ENCODE data around the gene CPNE2. TPM values are rescaled to one million over a fixed set of nuclear protein-coding genes. Genes with fewer than 3 reads are reported as not detected.

CPNE2 gene
- total RNA-seq, 1 donor from 2014 or later: 145 TPM

- Mint-ChIP-seq H3K36me3 (ENCODE audit: low read depth, unreplicated experiment) (peaks cover 24% of the 10 kb centered on the region), H3K4me1 (ENCODE audit: unreplicated experiment) (peaks cover 21% of the 10 kb centered on the region)
Measured at GRCh38 chr16:57166451-57166850, 74.1 kb downstream of the CPNE2 start.

DNA sequence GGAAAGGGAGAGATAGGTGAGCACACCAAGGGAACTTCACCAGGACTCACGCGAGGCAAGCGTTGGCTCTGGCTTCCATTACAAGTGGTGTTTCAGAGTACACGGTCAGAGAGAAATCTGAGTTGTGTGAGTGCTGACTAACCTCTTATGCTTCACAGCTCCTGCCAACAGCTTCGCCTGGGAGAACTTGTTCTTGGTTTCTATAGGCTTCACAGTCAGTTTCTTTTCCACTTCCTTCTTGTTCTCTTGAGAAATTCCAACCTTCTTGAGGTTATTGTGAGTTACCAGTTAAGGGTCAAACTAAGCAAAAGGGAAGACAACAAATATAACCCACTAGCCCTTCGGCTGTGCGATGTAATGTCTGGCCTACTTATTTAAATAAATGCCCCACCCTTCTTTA is 74.6 kb downstream of the CPNE2 start:
- DNase-seq (ENCODE audit: low spot score): no peak
- Mint-ChIP-seq H3K36me3 (ENCODE audit: low read depth, unreplicated experiment) (peaks cover 27% of the 10 kb centered on the region), H3K27ac (ENCODE audit: unreplicated experiment) (no peak overlapping the region), H3K4me3 (ENCODE audit: unreplicated experiment) (no peak overlapping the region), H3K4me1 (ENCODE audit: unreplicated experiment) (peaks cover 21% of the 10 kb centered on the region), H3K9me3 (ENCODE audit: unreplicated experiment) (no peaks in the 10 kb centered on the region), H3K27me3 (ENCODE audit: unreplicated experiment) (no peaks in the 10 kb centered on the region)
- TF ChIP-seq, protein P1, sequence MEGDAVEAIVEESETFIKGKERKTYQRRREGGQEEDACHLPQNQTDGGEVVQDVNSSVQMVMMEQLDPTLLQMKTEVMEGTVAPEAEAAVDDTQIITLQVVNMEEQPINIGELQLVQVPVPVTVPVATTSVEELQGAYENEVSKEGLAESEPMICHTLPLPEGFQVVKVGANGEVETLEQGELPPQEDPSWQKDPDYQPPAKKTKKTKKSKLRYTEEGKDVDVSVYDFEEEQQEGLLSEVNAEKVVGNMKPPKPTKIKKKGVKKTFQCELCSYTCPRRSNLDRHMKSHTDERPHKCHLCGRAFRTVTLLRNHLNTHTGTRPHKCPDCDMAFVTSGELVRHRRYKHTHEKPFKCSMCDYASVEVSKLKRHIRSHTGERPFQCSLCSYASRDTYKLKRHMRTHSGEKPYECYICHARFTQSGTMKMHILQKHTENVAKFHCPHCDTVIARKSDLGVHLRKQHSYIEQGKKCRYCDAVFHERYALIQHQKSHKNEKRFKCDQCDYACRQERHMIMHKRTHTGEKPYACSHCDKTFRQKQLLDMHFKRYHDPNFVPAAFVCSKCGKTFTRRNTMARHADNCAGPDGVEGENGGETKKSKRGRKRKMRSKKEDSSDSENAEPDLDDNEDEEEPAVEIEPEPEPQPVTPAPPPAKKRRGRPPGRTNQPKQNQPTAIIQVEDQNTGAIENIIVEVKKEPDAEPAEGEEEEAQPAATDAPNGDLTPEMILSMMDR (IDR thresholded peaks at IDR 0.05; ENCODE audit: unreplicated experiment): no peak

More at GRCh38 chr16:57166451-57166850, 74.1 kb downstream of the CPNE2 start:
- DNase-seq (ENCODE audit: low spot score): no peak
- TF ChIP-seq, protein P1 (IDR thresholded peaks at IDR 0.05; ENCODE audit: unreplicated experiment): no peak
- Mint-ChIP-seq H3K9me3 (ENCODE audit: unreplicated experiment) (no peaks in the 10 kb centered on the region), H3K27me3 (ENCODE audit: unreplicated experiment) (no peaks in the 10 kb centered on the region), H3K4me3 (ENCODE audit: unreplicated experiment) (peak overlapping the region; percentile 63), H3K27ac (ENCODE audit: unreplicated experiment) (peak overlapping the region; percentile 48)

DNA sequence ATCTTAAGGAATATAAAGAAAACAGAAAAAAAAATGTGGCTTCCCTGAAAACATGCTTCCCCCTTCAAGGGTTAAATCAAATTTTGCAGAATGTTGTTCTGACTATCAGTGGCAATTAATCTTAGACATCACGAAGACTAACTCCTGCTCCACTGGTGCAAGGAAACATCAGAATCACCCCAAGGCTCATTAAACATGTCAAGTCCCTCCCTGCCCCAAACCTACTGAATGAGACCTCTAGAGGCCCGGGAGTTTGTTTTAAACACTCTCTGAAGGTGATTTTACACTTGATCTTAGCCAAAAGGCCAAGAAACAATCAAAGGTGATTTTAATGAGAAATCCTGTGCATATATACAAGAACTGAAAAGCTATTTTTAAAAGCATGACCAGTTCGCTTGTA is 75.2 kb downstream of the CPNE2 start:
- no peak overlapping the region for H3K27ac Mint-ChIP-seq (ENCODE audit: unreplicated experiment)
- H3K4me1 Mint-ChIP-seq (ENCODE audit: unreplicated experiment): peaks cover 21% of the 10 kb centered on the region
- no peaks in the 10 kb centered on the region for H3K9me3 Mint-ChIP-seq (ENCODE audit: unreplicated experiment)
- H3K27me3 Mint-ChIP-seq (ENCODE audit: unreplicated experiment): no peaks in the 10 kb centered on the region
- no peak overlapping the region for H3K4me3 Mint-ChIP-seq (ENCODE audit: unreplicated experiment)
- TF ChIP-seq, protein P1 (IDR thresholded peaks at IDR 0.05; ENCODE audit: unreplicated experiment): no peak
- peaks cover 31% of the 10 kb centered on the region for H3K36me3 Mint-ChIP-seq (ENCODE audit: low read depth, unreplicated experiment)
- DNase-seq (ENCODE audit: low spot score): no peak

- H3K9me3 Mint-ChIP-seq (ENCODE audit: unreplicated experiment): no peaks in the 10 kb centered on the region
- H3K4me3 Mint-ChIP-seq (ENCODE audit: unreplicated experiment): no peak overlapping the region
- H3K27me3 Mint-ChIP-seq (ENCODE audit: unreplicated experiment): no peaks in the 10 kb centered on the region
- TF ChIP-seq, protein P1 (IDR thresholded peaks at IDR 0.05; ENCODE audit: unreplicated experiment): no peak
- H3K36me3 Mint-ChIP-seq (ENCODE audit: low read depth, unreplicated experiment): peaks cover 33% of the 10 kb centered on the region
- H3K4me1 Mint-ChIP-seq (ENCODE audit: unreplicated experiment): peaks cover 21% of the 10 kb centered on the region
- no peak overlapping the region for H3K27ac Mint-ChIP-seq (ENCODE audit: unreplicated experiment)
- no peak for DNase-seq (ENCODE audit: low spot score)
Measured at GRCh38 chr16:57167953-57168352, 75.6 kb downstream of the CPNE2 start.

DNA sequence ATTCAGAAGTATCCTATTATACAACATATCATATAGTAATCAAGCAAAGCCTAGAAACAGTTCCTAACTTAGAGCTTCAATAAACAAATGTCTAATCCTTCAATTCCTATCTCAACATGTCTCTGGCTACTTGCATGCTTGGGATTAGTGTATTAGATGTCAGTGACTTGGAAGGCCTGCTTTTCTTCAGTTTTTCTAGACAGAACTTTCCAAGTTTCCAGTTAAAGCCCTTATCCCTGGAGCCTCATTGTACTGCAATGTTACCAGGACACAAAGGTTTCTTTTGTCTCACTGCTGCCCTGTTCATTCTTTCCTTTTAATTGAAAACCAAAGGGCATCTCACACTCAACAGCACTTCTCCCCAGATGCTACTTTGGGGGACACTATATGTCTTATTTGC is 76.9 kb downstream of the CPNE2 start:
- no peaks in the 10 kb centered on the region for H3K9me3 Mint-ChIP-seq (ENCODE audit: unreplicated experiment)
- no peak for DNase-seq (ENCODE audit: low spot score)
- peaks cover 21% of the 10 kb centered on the region for H3K4me1 Mint-ChIP-seq (ENCODE audit: unreplicated experiment)
- H3K4me3 Mint-ChIP-seq (ENCODE audit: unreplicated experiment): no peak overlapping the region
- H3K27me3 Mint-ChIP-seq (ENCODE audit: unreplicated experiment): no peaks in the 10 kb centered on the region
- H3K36me3 Mint-ChIP-seq (ENCODE audit: low read depth, unreplicated experiment): peaks cover 25% of the 10 kb centered on the region
- TF ChIP-seq, protein P1 (IDR thresholded peaks at IDR 0.05; ENCODE audit: unreplicated experiment): no peak
- H3K27ac Mint-ChIP-seq (ENCODE audit: unreplicated experiment): no peak overlapping the region
